Measurements from ENCODE around the gene PRSS27.

Gene PRSS27

DNA sequence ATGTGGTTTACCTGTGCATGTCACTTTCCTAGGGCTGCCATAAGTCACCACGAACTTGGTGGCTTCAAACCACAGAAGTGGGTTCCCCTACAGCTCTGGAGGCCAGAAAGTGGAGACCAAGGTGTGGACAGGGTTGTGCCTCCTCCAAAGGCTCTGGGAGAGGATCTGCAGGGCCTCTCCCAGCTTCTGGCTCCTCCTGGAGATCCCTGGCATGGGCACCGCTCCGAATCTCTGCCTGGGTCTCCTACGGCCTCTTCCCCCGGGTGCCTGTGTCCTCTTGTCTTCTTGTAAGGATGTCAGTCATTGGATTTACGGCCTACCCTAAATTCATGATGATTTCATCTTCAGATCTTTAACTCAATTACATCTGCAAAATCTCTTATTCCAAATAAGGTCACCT is 29.9 kb upstream of the PRSS27 start:
- DNase-seq, result no peak

DNA sequence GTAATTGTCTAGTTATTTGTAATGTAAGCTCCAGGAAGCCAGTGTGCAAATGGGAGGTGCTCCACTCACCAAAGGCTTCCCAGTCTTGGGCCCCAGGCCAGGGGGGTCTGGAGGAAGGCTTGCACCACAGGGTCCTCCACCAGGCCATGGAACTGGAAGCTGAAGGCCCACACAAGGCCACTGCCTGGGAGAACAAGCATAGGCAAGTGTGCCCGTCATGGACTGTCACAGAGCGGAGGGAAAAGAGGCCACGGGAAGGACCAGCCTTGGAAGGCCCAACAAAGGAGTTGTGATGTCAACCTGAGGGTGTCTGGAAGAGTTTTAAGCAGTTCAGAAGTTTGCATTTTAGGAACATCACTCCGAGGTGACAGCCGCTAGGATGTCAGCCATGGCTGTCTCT is 29.5 kb upstream of the PRSS27 start:
- no peak for DNase-seq

DNA sequence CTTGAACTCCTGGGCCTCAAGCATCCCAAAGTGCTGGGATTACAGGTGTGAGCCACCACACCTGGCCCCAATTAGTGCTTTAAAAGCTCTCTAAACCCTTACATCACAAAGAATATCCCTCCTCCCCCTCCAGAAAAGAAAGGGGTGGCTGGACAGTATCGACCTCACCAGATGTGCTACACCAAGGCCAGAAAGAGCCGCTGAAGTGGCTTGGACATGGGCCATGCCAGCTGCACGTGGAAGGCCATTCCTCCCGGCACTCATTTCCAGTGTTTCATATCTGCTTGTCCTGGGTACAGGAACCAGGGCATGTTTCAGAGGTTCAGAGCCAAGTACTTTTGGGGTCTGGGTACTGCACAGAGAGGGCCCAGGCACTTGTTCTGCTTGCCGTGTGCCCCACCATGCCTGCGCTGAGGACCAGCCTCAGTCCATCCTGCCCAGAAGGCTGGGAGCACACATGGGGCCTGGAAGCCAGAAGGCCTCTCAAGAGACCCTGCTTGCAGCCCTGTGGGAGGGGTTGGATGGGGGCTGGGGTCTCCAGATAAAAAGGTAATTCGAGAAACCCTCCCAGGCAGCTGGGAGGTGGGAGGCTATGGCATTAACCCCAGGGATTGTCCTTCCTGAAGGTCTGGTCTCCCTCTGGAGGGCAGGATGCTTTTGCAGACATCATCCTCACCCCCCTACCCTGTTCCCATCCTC is 28.9 kb upstream of the PRSS27 start:
- no peak for DNase-seq

DNA sequence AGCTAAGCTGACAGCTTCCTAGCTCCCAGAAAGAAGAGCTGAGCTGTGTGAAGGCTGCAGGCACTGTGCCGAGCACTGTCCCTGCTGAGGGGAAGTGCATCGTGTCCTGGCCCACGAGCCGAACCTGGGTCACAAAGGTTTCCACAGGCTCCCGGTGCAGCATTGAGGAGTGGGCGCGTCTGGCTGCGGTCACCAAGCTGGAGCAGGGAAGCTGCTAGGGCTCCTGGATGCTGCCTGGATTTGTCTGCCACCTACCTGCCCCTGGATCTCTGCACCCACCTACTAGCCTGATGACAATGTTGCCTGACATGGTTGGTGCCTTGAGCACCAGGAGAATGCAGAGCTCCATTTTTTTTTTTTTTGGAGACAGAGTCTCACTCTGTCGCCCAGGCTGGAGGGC is 25.9 kb upstream of the PRSS27 start:
- no peak for DNase-seq

DNA sequence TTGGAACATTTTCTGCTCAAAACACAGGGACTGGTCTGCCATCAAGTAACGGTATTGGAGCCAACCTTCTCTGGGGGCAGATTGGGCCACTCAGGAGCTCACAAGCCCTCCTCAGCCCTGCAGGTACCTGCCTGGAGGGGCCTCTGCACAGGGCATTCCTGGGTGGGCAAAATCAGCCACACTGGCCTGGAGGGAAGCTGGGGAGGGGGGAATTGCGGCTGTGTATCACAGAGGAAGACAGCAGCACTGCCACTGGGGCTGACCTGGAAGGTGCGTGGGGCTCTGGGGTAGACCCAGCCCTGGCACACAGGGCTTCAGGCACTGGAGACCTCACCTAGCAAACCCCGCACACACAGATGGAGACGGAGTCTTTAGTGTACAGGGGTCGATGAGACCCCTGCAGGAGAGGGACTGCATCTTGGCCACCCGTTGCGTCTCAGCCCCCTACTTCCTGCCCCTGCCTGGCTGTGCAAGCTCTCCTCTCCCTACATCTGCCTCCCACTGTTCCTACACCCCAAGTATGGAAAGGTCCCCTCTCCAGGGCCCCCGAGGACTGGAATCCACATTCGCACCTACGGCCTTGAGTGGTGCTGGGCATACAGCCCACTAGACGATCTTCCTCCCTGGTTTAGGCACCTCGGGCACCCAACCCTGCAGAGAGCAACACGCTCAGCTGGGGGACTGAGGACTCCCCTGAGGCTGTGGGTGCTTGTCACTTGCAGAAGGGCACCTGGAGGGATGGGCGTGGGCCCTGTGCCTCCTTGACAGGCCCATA is 25.3 kb upstream of the PRSS27 start:
- no peak for DNase-seq

DNA sequence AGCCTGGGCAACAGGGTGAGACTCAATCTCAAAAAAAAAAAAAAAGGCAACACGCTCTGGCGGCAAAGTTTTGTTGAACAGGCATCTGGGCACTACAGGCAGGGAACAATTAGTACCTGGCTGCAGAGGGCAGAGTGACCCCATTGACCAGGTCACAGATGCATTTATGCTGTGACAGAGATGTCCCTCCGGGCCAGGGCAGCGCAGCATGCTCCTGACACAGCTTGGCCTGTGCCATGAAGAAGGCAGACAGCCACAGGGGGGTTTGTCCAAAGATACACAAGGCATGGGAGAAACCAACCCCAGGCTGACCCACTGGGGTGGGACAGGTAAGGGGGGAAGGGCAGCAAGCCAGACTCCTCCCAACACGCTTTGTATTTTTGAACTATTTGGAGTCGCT is 24.7 kb upstream of the PRSS27 start:
- no peak for DNase-seq

DNA sequence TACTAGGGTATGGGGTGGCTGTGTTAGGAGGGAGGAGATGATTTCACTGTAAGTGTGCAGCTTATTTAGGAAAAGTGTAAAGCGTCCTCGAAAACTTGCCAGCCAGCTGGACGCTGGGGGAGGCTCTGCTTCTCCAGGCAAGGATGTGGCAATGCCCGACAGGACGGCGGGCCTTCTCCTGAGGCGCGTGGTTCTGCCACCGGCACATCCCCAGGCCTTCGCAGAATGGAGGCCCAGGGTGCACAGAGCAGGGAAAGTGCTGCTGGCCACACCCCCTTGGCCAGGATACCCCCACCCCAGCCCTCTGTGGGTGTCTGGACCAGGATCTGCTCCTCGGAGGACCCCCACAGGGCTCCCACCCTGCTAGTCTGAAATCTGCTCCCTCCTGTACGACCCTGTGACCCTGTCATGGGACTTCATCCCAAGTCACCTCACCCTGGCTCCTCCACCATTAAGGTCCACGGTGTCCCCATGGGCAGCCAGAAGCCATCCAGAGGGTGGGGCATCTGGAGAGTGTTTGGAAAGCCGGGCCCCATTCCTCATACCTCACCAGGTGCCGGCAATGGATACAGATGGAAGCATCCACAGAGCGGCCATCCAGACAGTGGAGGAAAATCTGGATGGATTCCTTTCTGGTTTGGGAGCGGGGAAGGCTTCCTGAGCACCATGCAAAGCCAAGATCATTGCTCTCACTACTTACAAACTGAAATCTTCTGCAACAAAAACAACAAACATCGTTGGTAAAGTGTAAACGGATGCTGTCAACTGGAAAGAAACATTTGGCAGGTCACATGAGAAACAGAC is 23.2 kb upstream of the PRSS27 start:
- DNase-seq, result no peak

DNA sequence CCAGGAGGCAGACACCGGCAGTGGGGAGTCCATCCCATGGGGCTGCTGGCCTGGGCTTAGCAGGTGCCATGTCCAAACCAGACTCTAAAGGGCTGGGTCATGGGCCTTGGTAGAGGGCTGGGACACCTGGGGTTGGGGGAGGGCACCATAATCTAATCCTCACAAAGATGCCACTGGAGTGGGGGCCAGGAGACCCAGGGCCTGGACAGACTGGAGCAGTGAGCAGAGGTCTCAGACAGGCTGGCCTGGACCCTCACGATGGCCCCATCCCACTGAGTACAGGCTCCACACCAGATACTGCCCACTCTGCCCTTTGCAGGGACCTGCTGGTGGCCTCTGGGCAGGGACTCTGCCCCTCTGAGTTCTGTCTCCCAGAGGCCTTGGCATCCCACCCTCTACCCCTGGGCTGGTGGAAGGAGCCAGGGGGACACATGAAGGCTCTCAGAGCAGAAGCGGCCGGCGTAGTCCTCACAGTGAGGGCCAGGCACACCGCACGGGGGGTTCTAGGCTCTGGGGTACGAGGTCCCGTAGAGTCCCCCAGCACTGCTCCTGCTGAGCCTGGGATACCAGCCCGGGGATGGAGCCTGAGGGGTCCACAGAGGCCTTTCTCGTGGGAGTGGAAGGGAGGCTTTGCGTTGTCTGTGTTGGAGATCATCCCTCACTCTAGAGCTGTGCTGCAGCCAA is 22.4 kb upstream of the PRSS27 start:
- DNase-seq, result no peak

DNA sequence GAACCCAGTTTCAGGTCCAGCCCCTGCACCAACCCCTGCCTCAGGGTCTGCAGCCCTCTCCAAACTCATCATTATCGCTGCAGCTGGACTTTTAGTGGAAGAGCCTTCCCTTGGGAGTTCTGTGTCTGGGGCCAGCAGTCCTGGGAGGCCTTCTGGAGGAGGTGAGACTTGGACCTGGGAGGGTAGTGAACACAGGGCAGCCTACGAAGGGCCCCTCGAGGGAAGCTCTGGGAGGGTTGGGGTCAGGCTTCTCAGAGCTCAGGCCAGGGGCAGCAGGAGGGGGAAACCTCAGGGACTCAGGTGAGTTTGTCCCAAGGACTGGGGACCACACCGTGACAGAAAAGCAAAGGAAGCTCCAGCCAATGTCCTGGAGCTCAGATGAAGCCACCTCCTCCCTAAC is 21.1 kb upstream of the PRSS27 start:
- DNase-seq, result no peak

DNA sequence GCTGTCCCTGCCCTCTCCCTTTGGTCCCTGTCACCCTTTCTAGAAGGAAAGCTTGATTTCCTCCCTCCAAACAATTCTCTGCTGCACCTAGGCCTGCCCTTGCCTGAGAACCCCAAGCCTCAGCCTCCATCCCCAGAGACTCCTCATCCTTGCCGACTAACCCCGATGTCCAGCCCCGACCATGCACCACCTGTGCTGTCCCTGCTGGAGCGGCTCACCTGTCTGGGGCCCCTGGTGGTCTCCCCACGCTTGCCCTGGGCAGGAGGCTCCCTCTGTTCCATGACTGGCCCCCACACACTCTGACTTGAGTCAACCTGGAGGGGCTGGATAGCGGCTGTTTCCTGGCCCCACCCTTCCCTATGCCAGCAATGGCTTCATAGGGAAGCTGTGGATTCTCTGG is 20.5 kb upstream of the PRSS27 start:
- no peak for DNase-seq

DNA sequence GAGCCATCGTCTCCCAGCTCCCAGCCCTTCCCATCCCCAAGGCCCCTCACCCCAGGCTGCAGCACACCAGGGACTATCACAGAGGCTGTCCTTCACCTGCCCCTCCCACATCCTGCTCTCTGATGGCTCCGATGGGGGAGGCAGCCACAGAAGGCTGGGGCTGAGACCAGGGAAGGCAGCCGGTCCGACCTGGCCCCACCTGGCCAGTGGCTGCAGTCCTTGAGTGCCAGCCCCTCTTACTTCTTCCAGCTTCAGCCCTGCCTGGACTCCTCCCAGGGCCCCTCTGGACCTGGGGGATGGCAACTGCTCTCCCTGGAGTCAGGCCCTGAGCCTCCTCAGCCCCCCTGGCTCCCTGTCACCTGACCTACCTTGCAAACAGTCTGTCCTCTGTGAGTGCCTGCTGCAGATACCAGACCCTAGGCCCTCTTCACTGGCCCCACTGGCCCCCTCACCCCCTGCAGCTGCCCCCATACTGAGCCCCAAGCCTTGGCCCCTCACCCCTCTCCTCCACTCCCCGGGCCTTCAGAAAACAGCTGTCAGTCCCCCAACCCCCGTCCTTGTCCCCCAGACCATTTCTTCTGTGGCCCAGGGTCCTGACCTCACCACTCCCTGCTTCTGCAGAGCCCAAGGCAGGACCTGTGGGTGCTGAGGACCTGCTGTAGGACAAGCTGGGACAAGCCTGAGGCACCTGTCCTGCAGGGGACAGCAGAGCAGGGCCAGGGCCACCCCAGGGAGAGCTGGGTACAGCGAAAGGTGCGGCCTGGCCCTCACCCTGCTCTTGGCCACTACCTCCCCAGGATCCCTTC is 19.8 kb upstream of the PRSS27 start:
- no peak for DNase-seq

DNA sequence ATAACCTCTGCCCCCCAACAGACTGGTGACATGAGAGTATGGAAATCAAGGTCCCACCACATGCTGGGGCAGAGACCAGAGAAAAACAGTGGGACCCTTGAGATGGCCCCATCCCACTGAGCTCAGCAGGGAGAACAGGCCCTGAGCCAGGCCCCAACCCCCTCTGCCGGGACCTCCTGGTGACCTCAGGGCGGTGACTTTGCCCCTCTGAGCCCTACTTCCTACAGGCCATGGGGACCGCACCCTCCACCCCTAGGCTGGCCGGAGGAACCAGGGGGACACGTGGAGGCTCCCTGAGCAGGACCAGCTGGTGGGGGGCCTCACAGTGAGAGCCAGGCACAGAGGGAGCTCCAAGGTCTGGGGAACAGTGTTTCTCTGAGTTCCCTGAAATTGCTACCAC is 18.6 kb upstream of the PRSS27 start:
- no peak for DNase-seq

DNA sequence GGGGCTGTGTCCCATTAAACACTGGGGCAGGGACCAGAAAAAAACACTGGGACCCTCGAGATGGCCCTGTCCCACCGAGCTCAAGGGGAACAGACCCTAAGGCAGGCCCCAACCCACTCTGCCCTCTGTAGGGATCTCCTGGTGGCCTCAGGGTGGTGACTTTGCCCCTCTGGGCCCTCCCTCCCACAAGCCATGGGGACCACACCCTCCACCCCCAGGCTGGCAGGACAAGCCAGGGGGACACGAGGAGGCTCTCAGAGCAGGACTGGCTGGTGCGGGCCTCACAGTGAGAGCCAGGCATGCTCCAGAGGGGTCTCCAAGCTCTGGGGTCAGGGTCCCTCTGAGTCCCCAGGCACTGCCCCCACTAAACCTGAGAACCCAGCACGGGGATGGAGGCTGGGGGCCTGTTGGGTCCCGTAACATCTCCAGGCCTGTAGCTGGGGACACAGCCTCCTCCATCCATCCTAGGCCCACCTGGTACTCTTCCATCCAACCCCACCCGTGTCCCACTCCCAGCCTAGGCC is 17.9 kb upstream of the PRSS27 start:
- DNase-seq, result no peak

DNA sequence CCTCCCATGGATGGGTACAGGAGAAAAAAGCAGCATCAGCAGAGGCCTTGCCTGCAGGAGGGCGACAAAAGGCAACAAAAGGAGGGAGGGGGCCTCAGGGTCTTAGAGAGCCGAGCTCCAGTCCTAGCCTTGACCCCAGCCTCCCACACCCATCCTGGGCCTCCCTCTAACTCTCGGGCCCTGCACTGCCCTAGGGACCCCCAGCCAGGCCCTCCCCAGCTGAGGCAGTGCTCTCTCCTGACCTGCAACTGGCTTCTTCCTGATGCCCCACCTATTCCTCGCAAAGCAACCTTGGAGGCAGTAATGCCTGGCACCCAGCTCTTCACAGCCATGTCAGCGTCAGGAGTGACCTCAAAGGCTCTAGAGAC is 17.2 kb upstream of the PRSS27 start:
- DNase-seq, result no peak

DNA sequence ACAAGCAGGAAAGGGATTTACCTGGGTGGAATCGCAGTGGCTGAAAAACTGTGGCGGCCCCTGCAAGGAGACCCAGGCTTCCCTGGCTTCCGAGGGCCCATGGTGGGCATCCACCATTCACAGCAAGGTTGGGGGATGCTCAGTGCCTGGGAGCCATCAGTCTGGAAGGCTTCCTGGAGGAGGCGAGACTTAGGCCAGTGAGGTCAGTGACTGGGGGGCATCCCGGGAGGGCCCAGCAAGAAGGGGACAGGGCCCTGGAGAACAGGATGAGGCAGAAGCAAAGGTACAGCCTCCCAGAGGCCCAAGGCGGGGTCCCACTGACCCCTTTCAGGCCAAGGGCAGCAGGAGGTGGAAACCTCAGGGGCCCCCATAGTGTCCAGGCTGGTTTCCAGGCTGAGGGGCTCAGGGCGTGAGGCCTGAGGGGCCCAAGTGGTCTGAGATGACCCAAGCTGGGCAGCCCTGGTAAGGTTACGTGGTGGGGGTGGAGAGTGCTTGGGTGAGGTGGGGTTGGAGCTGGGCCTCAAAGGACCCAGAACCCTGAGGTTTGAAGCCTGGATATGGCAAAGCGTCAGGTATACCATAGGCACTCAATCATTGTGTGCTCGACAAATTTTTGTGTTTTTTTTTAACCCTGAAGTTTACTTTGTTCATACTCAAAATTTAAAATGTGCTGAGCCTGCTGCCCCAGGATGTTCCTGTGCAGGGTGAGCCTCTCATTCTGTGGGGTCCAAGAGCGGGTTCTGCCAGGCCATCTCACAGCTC is 16.6 kb upstream of the PRSS27 start:
- DNase-seq, result no peak

DNA sequence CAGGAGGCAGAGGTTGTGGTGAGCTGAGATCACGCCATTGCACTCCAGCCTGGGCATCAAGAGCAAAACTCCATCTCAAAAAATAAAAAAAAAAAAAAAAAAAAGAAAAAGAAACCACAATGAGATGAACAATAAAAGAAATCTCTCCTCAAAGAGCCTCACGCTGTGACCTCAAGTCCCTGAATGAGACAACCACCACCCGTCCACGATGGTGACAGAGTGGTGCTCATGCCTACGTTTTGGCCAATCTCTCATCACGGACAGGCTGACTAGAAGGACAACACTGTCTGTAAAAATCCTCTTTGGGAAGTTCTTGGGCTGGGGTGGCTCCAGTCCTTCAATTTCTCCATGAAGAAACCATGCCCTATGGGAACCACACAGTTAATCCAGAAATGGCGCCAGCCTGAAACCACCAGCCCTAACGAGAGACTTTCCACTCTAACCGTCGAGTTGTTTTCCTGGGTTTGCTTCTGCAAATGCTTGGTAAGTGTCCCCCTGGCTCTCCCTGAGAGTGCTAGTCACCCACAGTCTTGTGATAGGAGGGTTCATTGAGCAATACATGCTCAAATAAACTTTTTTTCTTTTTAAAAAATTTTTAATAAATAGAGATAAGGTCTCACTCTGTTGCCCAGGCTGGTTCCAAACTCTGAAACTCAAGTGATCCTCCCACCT is 15.0 kb upstream of the PRSS27 start:
- no peak for DNase-seq

DNA sequence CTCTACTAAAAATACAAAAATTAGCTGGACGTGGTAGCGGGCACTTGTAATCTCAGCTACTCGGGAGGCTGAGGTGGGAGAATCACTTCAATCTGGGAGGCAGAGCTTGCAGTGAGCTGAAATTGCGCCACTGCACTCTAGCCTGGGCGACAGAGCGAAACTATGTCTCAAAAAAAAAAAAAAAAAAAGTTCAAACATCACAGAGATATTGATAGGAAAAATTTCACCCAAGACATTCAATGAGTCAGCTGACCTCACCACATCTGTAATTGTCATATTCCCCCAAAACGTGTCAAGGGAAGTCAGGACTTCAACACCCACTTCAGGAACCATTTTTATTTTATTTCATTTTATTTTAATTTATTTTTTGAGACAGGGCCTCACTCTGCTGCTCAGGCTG is 8.0 kb upstream of the PRSS27 start:
- no peak for DNase-seq

DNA sequence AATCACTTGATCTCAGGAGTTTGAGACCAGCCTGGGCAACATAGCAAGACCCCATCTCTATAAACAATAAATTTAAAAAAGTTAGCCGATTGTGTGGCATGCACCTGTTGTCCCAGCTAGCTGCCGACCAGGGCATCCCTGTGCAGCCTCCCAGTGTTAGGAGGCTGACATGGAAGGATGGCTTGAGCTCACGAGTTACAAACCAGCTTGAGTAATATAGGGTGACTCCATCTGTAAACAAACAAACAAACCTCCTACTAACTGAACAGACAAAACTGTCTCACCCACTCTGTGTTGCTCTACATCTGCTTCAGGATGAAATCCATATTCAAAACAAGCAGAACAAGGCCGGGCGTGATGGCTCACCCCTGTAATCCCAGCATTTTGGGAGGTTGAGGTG is 6.9 kb upstream of the PRSS27 start:
- DNase-seq, result no peak

DNA sequence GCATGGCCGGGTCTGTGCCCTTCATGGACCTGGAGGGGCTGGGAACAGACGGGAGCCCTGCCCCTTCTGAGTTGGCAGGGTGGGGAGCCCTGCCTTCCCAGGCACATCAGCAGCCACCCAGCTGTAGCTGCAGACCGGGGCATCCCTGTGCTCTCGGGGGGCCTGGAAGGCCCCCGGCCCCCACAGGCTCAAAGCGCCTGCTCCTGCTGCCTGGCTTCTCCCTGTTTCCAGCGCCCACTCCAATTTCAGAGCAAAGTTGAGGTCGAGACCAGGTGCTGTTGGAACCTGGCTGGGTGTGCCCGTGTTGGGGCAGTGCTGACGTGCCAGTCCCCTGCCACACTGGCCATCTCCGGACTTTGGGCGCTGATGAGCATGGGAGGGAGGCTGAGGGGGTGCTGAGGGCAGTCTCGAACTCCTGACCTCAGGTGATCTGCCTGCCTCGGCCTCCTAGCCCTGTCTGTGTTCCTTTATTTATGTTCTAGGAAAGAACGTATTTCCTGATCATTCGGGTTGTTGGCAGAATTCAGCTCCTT is 4.9 kb upstream of the PRSS27 start:
- no peak for DNase-seq

DNA sequence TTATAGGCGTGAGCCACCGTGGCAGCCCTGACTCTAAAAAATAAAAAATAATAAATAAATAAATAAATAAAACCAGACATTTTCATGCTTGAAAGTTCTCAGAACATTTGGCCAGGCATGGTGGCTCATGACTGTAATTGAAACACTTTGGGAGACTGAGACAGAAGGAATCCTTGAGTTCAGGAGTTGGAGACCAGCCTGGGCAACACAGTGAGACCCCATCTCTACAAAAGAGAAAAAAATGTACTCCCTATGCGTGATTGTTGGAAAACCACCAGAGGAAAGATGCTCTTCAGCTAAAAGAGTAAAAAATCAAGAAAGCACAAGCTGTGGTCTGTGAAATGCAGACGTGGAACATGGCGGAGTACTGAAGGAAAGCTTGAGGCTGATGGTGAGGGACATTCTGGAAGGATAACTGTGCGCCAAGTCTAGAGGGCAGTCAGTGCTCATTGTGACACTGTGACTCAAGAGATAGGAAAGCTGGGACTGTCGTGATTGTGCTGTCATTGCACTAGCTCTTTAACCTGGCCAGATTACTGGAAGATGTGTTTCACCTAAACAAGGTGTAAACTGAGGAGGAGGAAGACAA is 4.2 kb upstream of the PRSS27 start:
- DNase-seq, result no peak

All from SIG-M5 (cell line).